ENCODE results near the gene PRM1. TPM values are rescaled to one million over a fixed set of nuclear protein-coding genes. Genes with fewer than 3 reads are reported as not detected.

Gene PRM1
- total RNA-seq, 2 donors from 2014 or later, result not detected

DNA sequence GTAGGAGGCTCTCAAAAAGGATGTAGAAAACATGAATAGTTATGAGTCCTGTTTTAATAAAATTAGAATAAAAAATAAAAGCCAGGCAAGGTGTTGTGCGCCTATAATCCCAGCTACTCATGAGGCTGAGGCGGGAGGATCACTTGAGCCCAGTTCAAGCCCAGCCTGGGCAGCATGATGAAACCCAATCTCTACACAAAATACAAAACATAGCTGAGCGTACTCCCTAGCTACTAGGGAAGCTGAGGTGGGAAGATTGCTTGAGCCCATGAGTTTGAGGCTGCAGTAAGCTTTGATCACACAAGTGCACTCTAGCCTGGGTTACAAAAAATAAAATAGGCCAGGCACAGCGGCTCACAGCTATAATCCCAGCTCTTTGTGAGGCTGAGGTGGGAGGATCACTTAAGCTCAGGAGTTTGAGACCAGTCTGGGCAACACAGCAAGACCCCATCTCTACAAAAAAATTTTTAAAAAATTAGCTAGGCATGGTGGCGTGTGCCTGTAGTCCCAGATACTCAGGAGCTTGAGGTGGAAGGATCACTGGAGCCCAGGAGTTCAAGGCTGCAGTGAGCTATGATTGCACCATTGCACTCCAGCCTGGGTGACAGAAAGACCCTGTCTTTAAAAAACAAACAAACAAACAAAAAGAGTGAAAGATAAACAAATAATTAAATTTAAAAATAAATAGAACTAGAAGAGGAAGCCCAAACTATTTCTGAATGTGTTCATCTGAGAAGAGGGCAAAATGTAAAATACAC lies 17.2 kb upstream of the PRM1 start:
- H3K4me1 ChIP-seq (ENCODE audit: control insufficient read depth, insufficient read depth, low read length), result peaks cover 10% of the 10 kb centered on the region
- H3K27me3 ChIP-seq (ENCODE audit: control insufficient read depth, insufficient read depth, low read length, poor library complexity, severe bottlenecking), result no peaks in the 10 kb centered on the region
- Mint-ChIP-seq H3K27me3 (ENCODE audit: insufficient read depth) (no peaks in the 10 kb centered on the region), H3K9me3 (no peaks in the 10 kb centered on the region), H3K4me3 (no peak overlapping the region), H3K27ac (no peak overlapping the region), H3K36me3 (ENCODE audit: low read depth) (no peaks in the 10 kb centered on the region), H3K4me1 (peaks cover 25% of the 10 kb centered on the region)
- no peak for DNase-seq
- H3K9me3 ChIP-seq (ENCODE audit: control insufficient read depth, low read length), result no peaks in the 10 kb centered on the region
- H3K36me3 ChIP-seq (ENCODE audit: control insufficient read depth, insufficient read depth, low read length), result no peaks in the 10 kb centered on the region
- no peak overlapping the region for H3K27ac ChIP-seq (ENCODE audit: low read depth, low read length)
- H3K4me3 ChIP-seq (ENCODE audit: low read length), result no peak overlapping the region
- TF ChIP-seq, protein P1, sequence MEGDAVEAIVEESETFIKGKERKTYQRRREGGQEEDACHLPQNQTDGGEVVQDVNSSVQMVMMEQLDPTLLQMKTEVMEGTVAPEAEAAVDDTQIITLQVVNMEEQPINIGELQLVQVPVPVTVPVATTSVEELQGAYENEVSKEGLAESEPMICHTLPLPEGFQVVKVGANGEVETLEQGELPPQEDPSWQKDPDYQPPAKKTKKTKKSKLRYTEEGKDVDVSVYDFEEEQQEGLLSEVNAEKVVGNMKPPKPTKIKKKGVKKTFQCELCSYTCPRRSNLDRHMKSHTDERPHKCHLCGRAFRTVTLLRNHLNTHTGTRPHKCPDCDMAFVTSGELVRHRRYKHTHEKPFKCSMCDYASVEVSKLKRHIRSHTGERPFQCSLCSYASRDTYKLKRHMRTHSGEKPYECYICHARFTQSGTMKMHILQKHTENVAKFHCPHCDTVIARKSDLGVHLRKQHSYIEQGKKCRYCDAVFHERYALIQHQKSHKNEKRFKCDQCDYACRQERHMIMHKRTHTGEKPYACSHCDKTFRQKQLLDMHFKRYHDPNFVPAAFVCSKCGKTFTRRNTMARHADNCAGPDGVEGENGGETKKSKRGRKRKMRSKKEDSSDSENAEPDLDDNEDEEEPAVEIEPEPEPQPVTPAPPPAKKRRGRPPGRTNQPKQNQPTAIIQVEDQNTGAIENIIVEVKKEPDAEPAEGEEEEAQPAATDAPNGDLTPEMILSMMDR (conservative IDR thresholded peaks at IDR 0.05), result no peak
- no peak overlapping the region for H3K9ac ChIP-seq (ENCODE audit: extremely low read depth, low read length, poor library complexity, severe bottlenecking)
- 95 to 100% methylated on average over 1 to 5 of the region's 5 CpGs for WGBS, 2 experiments (ENCODE audit: insufficient coverage in 1 of 2, insufficient read length in 1 of 2)

DNA sequence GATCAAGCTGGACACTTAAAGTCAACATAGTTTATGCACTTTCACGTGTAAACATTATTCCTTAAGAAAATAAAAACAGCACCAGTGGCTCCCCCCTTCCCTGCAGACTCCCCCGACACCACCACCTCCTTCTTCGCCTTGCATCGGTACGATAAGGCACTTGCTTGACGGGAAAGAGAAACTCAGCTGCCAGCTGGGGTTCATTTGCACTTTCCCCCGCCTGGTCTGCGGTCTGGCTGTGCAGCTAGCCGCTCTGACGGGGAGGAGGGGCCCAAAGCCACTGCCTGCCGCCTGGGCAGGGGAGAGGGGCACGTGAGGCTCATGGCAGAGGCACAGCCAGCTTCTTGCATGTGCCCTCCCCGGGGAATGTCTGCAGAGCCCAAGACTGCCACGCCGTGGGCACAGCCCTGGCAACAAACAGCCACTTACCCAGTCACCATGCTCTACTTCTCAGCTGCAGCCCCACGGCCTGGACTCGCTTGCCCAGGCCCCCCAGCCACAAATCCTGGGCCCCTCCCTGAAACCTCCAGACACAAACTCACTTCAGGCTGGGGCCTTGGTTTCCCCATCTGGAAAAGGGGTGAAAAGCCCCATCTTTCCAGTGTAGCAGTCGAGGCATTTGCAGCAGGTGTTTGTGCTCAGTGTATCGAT lies 16.5 kb upstream of the PRM1 start:
- Histone ChIP-seq H3K36me3 (ENCODE audit: control insufficient read depth, insufficient read depth, low read length) (no peaks in the 10 kb centered on the region), H3K9ac (ENCODE audit: extremely low read depth, low read length, poor library complexity, severe bottlenecking) (no peak overlapping the region), H3K27ac (ENCODE audit: low read depth, low read length) (no peak overlapping the region), H3K9me3 (ENCODE audit: control insufficient read depth, low read length) (no peaks in the 10 kb centered on the region), H3K4me1 (ENCODE audit: control insufficient read depth, insufficient read depth, low read length) (peaks cover 10% of the 10 kb centered on the region), H3K27me3 (ENCODE audit: control insufficient read depth, insufficient read depth, low read length, poor library complexity, severe bottlenecking) (no peaks in the 10 kb centered on the region), H3K4me3 (ENCODE audit: low read length) (no peak overlapping the region)
- Mint-ChIP-seq H3K36me3 (ENCODE audit: low read depth) (no peaks in the 10 kb centered on the region), H3K27me3 (ENCODE audit: insufficient read depth) (no peaks in the 10 kb centered on the region), H3K4me3 (no peak overlapping the region), H3K4me1 (peaks cover 25% of the 10 kb centered on the region), H3K27ac (no peak overlapping the region), H3K9me3 (no peaks in the 10 kb centered on the region)
- TF ChIP-seq, protein P1 (conservative IDR thresholded peaks at IDR 0.05), result no peak
- WGBS, 2 experiments (ENCODE audit: insufficient coverage in 1 of 2, insufficient read length in 1 of 2), result 41 to 46% methylated on average over 6 to 19 of the region's 19 CpGs
- peak; percentile 82 for DNase-seq

DNA sequence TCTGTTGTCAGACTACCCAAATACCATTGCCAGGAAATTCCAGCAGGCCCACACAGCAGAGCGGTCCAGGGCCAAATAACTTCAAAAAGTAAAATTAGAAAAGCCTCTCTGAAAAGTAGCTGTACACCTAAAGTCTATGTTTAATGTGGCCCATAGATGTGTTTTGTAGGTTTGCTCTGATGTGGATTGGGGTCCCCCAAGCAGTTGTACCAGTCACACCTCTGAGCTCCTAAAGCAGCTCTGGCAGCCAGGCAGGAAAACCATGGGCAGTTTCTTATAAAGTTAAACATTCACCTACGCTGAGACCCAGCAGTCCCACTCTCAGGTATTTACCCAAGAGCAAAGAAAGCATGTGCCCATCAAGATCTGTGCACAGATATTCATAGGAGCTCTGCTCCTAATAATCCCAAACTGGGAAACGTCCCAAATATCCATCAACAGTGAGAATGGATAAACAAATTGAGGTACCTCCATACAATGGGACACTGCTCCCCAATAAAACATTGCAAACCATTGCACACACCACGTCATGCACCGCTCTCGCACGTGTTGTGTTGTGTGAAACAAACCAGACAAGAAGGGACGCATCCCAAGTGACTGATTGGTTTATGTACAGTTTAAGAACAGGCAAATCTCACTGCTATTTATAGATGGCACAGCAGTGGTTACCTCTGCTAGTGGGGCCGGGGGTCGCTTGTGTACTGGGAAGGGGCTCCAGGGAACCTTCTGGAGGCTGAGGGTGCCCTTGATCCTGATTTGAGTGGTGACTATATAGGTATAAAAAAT lies 15.8 kb upstream of the PRM1 start:
- TF ChIP-seq, protein P1 (conservative IDR thresholded peaks at IDR 0.05), result no peak
- WGBS, 2 experiments (ENCODE audit: insufficient coverage in 1 of 2, insufficient read length in 1 of 2), result 83 to 86% methylated on average over 7 to 9 of the region's 10 CpGs
- Histone ChIP-seq H3K27ac (ENCODE audit: low read depth, low read length) (no peak overlapping the region), H3K9ac (ENCODE audit: extremely low read depth, low read length, poor library complexity, severe bottlenecking) (no peak overlapping the region), H3K27me3 (ENCODE audit: control insufficient read depth, insufficient read depth, low read length, poor library complexity, severe bottlenecking) (no peaks in the 10 kb centered on the region), H3K4me1 (ENCODE audit: control insufficient read depth, insufficient read depth, low read length) (peaks cover 10% of the 10 kb centered on the region), H3K9me3 (ENCODE audit: control insufficient read depth, low read length) (no peaks in the 10 kb centered on the region), H3K4me3 (ENCODE audit: low read length) (no peak overlapping the region), H3K36me3 (ENCODE audit: control insufficient read depth, insufficient read depth, low read length) (no peaks in the 10 kb centered on the region)
- peaks cover 22% of the 10 kb centered on the region for H3K4me1 Mint-ChIP-seq
- no peak overlapping the region for H3K4me3 Mint-ChIP-seq
- H3K36me3 Mint-ChIP-seq (ENCODE audit: low read depth), result no peaks in the 10 kb centered on the region
- H3K27ac Mint-ChIP-seq, result no peak overlapping the region
- no peaks in the 10 kb centered on the region for H3K9me3 Mint-ChIP-seq
- no peak for DNase-seq
- no peaks in the 10 kb centered on the region for H3K27me3 Mint-ChIP-seq (ENCODE audit: insufficient read depth)
